GM12874 (cell line): ENCODE data around the gene ARGLU1.

Experiments used
- TF ChIP-seq, protein P1 (sequence below): IDR thresholded peaks from 2 replicates; pipeline ENCODE4 v1.5.1; 2011; ENCODE audit warnings: low read depth, mild to moderate bottlenecking, control low read depth, low read length, moderate library complexity; ENCODE audit not compliant: insufficient read depth

The ARGLU1 gene

DNA sequence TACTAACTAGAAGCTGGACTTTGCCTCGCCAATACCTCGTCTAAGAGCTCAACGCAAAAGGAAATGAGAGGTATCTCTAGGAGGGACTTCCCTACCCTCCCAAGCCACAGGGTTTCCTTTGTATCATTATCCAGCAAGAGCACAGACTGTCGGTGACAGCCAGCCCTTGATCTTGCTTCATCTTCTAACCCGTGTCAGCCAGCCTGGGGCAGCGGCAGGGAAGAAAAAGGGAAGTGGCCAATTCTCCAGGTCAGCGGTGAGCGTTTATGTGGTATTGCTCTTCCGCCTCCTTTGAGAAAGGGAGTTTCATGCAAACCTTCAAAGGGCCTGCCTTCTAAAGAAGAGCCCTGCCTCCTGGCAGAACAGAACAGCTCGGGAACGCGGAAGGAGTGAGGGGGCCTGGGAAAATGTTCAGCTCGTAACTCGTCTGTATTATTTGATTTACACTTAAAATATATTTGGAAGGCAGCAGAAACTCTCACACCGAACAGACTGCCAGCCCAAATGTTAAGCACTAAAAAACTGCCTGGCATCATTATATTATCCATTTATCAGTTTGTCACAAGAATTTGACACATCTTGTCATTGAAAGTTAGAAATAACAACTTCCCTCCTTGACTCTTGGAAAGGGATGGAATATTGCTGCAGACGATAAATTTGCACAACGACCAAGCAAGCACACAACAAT lies 74.3 kb downstream of the ARGLU1 start:
- TF ChIP-seq, protein P1, sequence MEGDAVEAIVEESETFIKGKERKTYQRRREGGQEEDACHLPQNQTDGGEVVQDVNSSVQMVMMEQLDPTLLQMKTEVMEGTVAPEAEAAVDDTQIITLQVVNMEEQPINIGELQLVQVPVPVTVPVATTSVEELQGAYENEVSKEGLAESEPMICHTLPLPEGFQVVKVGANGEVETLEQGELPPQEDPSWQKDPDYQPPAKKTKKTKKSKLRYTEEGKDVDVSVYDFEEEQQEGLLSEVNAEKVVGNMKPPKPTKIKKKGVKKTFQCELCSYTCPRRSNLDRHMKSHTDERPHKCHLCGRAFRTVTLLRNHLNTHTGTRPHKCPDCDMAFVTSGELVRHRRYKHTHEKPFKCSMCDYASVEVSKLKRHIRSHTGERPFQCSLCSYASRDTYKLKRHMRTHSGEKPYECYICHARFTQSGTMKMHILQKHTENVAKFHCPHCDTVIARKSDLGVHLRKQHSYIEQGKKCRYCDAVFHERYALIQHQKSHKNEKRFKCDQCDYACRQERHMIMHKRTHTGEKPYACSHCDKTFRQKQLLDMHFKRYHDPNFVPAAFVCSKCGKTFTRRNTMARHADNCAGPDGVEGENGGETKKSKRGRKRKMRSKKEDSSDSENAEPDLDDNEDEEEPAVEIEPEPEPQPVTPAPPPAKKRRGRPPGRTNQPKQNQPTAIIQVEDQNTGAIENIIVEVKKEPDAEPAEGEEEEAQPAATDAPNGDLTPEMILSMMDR: no peak

DNA sequence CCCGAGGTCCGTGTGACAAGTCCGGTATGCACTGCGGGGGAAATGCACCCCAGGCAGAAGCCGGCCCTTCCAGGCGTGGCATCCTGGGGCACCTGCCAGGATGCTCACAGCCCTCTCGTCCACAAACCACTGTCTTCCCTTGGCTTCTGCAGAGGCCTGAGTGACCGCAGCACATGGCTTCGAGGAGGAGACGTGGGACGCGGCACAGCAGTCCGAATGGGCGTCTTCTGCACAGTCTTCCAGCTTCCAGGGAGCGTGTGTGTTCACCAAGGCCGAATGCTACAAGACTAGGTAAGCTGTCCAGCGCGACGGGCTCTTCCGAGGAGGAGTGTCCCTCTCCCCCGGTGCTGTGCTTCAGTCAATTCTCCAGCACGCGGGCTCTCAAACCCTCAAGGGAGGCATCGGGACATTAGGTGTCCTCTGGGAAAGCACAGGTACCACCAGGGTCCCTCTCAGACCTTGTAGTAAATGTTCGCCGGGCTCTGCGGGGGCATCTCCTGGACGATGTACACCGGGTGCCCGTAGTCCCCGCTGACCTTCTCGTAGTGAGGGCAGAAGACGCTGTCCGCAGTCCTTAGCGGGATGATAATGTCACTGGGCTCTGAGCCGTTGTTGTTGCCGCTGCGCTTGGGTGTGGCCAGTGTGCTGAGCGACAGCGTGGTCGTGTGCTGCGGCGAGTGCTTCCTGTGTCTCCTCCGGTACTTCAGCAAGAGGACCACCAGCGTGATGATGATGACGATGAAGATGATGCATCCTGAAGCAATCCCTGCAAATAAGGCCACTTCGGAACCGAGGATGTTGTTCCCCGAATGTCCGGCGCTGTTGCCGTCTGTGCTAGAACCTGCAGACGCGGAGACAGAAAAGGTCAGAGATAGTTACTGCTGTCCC lies 75.1 kb downstream of the ARGLU1 start:
- TF ChIP-seq, protein P1: no peak

DNA sequence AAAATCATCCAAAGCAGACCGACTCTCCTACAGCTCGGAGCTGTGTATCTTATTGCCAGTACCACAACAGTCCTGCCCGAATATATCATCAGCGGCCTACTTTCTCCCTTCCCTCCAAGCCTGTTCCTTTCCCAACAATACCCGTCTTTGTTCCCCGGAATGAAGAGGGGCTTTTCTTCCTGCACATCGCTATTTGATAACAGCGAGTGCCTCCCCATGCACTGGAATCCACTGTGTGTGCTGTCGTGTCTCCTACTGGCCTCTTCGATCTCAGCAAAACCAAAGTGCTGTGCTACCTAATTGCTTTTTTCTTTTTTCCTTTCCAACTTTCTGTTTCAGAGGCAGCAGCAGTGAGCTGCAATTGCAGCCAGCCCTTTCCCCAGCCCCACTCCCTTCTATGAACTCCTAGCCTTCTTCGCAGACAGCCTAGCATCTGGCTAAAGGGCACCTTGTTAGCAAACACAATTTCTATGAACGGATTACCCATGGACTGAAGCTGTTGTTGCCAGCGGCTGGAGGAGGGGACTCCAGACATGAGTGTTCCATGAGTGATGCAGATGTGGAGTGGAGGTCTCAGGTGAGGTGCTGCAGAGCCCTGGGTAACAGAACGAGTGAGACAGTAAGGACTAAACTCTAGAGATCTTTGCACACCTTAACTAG lies 75.9 kb downstream of the ARGLU1 start:
- TF ChIP-seq, protein P1: no peak
